H1 (cell line): Measurements from ENCODE around the gene LBX2. TPM values are rescaled to one million over a fixed set of nuclear protein-coding genes. Genes with fewer than 3 reads are reported as not detected.

Source experiments
- KDM1A ChIP-seq: fragments of 200-600, 300-600 bp; sonication (generic); IDR thresholded peaks from 2 replicates; pipeline ENCODE4 v1.7.1; 2016; ENCODE audit warnings: mild to moderate bottlenecking, low read length, borderline replicate concordance
- SIN3A ChIP-seq, 2 experiments: IDR thresholded peaks in 1 of 2; conservative IDR thresholded peaks in 1 of 2; 2 replicates each; pipeline ENCODE4 v1.6.1; 2011 to 2012; ENCODE audit warnings: low read length in 2 of 2, improper control_type of control experiment in 1 of 2, low read depth in 1 of 2, mild to moderate bottlenecking in 1 of 2
- polyA plus RNA-seq, 7 experiments: library from polyadenylated mRNA; depleted of rRNA in 3 of 7; stranded (reverse) in 5 of 7; unstranded in 2 of 7; fragments of >200 nt in 5 of 7; fragments of 200-250 nt in 2 of 7; gene quantifications; 1 replicate in 5 of 7; 2 replicates in 1 of 7; 4 replicates in 1 of 7; pipeline versions ENCODE4 v1.2.1 to v1.2.3, GENCODE V29; 2011 to 2013; ENCODE audit warnings: missing spikeins in 2 of 7, mixed read lengths in 2 of 7
- total RNA-seq: library from RNA; stranded (reverse); fragmentation: NEBNext Ultra II Directional; extraction: Animal tissue kit (Norgen Biotek cat#: 25700); gene quantifications from 2 replicates; pipeline ENCODE4 v1.2.1, GENCODE V29; 2021

The LBX2 gene
- total and polyA plus RNA-seq, 2 of the 8 experiments (the other 6 are each of a cell fraction or from before 2014, with no cell fraction given) = 0.27 TPM; not detected in 1

DNA sequence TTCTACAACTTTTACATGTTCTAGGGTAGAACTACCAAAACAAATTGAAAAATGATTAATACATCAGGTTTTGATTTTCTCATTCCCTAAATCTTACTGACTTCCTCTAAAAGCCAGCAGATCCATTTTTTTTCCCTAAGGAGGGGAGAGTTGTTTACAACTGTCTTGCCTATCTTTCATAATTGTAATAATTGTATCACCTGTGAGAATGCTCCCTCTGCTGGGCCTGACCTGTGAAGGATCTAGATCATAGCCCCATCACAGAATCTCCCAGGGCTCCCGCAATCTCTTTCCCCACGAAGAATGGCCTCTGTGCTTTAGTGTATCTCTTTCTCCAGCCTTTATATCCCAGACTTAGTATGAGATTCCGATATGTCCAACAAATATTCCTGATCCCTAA, 45.2 kb upstream of the LBX2 start (continued):
- no peak for TF ChIP-seq SIN3A (conservative IDR thresholded peaks at IDR 0.05 in 1 of 2, IDR thresholded peaks at IDR 0.05 in 1 of 2; ENCODE audit: low read depth in 1 of 2, low read length in 2 of 2)
- no peak for TF ChIP-seq KDM1A
- TF ChIP-seq, all 59 proteins: peak for 0
